Nephron progenitor cell (in vitro differentiated cells): ENCODE measurements around the gene SORCS2.

Experiments
- DNase-seq: peaks from one replicate; pipeline ENCODE4 v3.0.0; 2021
- H3K27ac Mint-ChIP-seq: 2 replicates; pipeline ENCODE4 v1.8.0; 2021; ENCODE audit warnings: mild to moderate bottlenecking, moderate library complexity, mixed read lengths
- H3K27me3 Mint-ChIP-seq: 2 replicates; pipeline ENCODE4 v1.8.0; 2021; ENCODE audit warnings: mild to moderate bottlenecking, low read depth, mixed read lengths; ENCODE audit not compliant: poor library complexity
- H3K36me3 Mint-ChIP-seq: 2 replicates; pipeline ENCODE4 v1.8.0; 2021; ENCODE audit warnings: low read depth, mixed read lengths
- H3K4me1 Mint-ChIP-seq: 2 replicates; pipeline ENCODE4 v1.8.0; 2021; ENCODE audit warnings: mixed read lengths
- H3K4me3 Mint-ChIP-seq: 2 replicates; pipeline ENCODE4 v1.8.0; 2021; ENCODE audit warnings: mild to moderate bottlenecking, moderate library complexity, mixed read lengths
- H3K9me3 Mint-ChIP-seq: 2 replicates; pipeline ENCODE4 v1.8.0; 2021; ENCODE audit warnings: mild to moderate bottlenecking, moderate library complexity, mixed read lengths
- TF ChIP-seq, protein P1 (sequence below): fragments of 200-600 bp; sonication (generic); IDR thresholded peaks from 2 replicates; pipeline ENCODE4 v1.5.0; 2021; ENCODE audit warnings: antibody characterized with exemption

Gene SORCS2

DNA sequence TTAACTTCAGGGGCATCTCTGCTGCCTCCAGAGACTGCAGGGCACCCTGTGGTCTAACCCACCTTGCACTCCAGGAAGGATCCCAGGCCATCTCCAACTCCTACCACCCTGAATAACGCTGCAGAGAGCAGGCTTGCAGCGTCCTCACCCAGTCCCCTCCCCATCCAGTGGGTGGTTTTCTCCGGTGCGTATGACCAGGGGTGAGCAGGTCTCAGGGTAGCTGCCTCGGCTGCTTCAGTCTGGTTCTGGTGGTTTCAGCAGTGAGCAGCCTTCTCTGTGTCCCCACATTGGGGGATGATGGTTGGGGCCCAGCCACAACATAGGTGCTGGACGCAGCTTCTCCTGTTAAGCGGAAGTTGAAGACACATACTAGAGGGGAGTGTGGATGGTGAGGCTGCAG is 38.6 kb upstream of the SORCS2 start:
- TF ChIP-seq, protein P1, sequence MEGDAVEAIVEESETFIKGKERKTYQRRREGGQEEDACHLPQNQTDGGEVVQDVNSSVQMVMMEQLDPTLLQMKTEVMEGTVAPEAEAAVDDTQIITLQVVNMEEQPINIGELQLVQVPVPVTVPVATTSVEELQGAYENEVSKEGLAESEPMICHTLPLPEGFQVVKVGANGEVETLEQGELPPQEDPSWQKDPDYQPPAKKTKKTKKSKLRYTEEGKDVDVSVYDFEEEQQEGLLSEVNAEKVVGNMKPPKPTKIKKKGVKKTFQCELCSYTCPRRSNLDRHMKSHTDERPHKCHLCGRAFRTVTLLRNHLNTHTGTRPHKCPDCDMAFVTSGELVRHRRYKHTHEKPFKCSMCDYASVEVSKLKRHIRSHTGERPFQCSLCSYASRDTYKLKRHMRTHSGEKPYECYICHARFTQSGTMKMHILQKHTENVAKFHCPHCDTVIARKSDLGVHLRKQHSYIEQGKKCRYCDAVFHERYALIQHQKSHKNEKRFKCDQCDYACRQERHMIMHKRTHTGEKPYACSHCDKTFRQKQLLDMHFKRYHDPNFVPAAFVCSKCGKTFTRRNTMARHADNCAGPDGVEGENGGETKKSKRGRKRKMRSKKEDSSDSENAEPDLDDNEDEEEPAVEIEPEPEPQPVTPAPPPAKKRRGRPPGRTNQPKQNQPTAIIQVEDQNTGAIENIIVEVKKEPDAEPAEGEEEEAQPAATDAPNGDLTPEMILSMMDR = no peak
- Mint-ChIP-seq H3K4me3 (no peak overlapping the region), H3K27me3 (peaks cover 11% of the 10 kb centered on the region), H3K36me3 (no peaks in the 10 kb centered on the region), H3K27ac (no peak overlapping the region), H3K4me1 (peaks cover 58% of the 10 kb centered on the region), H3K9me3 (peaks cover 3% of the 10 kb centered on the region)
- DNase-seq = no peak

DNA sequence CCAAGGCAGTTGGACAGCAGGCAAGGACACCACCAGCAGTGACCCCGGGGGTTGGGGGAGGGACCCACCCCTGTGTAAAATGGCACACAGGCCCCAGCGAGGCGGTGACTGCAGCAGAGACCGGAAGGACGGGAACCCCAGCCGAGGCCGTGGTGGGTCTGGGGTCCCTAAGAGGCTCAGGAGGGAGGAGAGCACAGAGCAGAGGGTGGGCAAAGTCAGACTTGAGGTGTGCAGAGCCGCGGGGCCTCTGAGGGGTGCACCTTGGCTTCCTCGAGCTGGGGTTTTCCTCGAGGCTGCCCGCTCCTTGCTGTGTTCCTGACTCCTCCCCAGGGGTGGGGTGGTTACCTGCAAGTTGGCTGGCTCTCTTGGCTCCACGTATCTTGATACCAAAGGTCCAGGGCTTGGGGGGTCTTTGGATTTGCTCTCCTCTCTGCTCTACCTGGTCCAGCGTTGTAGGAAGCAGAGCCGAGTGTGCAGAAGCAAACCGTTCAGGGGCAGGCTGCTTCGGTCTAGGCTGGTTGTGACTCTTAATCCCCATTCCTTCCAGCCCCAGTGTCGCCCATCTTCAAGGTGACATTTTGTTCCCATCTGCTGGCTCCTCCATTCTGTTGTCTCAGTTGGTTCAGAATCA is 37.9 kb upstream of the SORCS2 start:
- Mint-ChIP-seq H3K27me3 (peaks cover 11% of the 10 kb centered on the region), H3K27ac (no peak overlapping the region), H3K4me3 (no peak overlapping the region), H3K36me3 (no peaks in the 10 kb centered on the region), H3K4me1 (peaks cover 63% of the 10 kb centered on the region), H3K9me3 (peaks cover 3% of the 10 kb centered on the region)
- TF ChIP-seq, protein P1 = no peak
- DNase-seq = no peak

DNA sequence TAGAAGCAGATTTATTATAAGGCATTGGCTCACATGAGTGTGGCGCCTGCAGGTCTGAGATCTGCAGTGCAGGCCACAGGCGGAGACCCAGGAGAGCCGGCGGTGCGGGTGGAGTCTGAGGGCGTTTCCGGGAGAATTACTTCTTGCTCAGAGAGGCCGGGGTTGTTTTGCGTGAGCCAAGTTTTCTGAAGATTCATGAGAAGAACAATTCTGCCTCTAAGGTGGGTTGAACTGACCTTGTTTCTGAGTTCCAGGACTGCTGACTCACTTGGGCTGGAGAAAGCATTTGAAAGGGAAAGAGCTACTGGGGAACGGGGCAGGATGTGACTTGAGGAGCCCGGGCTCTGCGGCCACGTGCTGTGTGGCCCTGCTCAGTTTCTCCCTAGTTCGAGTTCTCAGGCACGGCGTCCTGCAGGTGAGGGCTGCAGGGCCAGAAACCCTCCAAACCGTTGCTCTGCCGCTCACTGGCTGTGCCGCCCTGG is 36.7 kb upstream of the SORCS2 start:
- DNase-seq = no peak
- Mint-ChIP-seq H3K4me3 (no peak overlapping the region), H3K27me3 (peaks cover 11% of the 10 kb centered on the region), H3K27ac (no peak overlapping the region), H3K36me3 (no peaks in the 10 kb centered on the region), H3K9me3 (peaks cover 3% of the 10 kb centered on the region), H3K4me1 (peaks cover 70% of the 10 kb centered on the region)
- TF ChIP-seq, protein P1 = no peak

DNA sequence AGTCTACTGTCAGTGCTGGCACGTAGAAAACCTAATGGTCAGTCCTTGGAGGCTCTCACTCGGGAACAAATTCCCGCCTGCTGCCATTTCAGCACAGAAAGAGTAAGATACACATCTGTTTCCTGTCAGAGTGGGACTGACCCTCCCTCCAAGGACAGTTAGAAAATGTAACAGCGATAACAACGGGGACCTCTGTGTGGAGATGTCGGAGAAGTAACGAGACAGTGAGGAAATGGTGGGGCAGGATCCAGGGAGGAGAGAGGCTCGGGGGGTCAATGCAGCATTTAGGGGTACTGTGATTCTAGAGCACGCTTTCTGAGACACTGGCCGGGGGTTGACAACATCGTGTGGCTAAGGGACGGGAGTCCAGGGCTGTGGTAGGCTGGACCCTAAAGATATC is 36.0 kb upstream of the SORCS2 start:
- Mint-ChIP-seq H3K9me3 (no peaks in the 10 kb centered on the region), H3K4me1 (peaks cover 72% of the 10 kb centered on the region), H3K4me3 (no peak overlapping the region), H3K27me3 (peaks cover 11% of the 10 kb centered on the region), H3K36me3 (no peaks in the 10 kb centered on the region), H3K27ac (no peak overlapping the region)
- TF ChIP-seq, protein P1 = no peak
- DNase-seq = no peak

DNA sequence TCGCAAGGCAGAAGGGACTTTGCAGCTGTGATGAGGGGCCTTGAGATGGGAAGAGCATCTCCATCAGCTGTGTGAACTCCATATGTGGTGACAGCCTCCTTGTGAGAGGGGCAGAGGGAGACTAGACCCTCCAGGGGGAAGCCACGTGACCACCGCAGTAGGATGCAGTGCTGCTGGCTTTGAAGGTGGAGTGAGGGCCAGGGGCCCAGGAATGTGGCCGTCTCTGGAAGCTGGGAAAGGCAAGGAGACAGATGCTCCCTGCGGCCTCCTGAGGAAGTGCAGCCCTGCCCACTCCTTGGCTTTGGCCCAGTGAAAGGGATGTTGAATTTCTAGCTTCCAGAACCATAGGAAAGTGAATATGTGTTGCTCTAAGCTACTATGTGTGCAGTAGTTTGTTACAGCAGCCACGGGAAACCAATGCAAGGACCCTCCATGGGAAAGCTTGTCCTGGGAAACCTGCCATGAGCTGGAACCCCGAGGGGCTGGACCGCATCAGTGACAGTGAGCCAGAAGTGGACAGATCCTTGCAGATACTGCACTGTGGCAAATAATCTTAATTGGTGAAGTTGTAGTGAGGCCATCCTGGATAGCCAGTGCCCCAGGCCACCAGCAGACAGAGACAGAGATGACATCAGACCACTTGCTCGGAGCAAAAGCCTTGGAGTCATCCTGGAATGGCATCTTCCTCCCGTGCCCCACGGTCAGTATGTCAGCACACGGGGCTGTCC is 35.4 kb upstream of the SORCS2 start:
- H3K4me1 Mint-ChIP-seq = peaks cover 78% of the 10 kb centered on the region
- DNase-seq = peak; percentile 60
- peaks cover 12% of the 10 kb centered on the region for H3K27me3 Mint-ChIP-seq
- TF ChIP-seq, protein P1 = peak; percentile 69
- no peaks in the 10 kb centered on the region for H3K36me3 Mint-ChIP-seq
- H3K9me3 Mint-ChIP-seq = no peaks in the 10 kb centered on the region
- H3K27ac Mint-ChIP-seq = no peak overlapping the region
- no peak overlapping the region for H3K4me3 Mint-ChIP-seq
